ENCODE results near the gene MKLN1.

DNA sequence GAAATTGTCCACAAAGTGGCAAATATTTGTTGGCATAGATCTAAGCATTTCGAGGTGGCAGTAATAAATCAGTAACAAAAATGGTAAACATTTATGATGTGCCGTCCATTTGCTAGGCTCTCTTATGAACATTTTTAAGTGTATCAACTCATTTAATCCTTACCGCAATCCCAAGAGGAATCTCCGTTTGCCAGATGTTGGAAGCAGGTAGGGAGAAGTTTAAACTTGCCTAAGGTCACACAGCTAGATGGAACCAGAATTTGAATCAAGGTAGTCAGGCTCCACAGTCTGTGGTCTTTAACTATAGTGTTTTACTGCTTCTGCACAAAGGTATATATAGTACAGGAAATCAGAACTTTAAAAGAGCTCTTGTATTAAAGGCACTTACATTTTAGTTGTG is 2.6 kb downstream of the MKLN1 start:
- TF ChIP-seq, protein P1, sequence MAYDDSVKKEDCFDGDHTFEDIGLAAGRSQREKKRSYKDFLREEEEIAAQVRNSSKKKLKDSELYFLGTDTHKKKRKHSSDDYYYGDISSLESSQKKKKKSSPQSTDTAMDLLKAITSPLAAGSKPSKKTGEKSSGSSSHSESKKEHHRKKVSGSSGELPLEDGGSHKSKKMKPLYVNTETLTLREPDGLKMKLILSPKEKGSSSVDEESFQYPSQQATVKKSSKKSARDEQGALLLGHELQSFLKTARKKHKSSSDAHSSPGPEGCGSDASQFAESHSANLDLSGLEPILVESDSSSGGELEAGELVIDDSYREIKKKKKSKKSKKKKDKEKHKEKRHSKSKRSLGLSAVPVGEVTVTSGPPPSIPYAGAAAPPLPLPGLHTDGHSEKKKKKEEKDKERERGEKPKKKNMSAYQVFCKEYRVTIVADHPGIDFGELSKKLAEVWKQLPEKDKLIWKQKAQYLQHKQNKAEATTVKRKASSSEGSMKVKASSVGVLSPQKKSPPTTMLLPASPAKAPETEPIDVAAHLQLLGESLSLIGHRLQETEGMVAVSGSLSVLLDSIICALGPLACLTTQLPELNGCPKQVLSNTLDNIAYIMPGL (CRISPR knock-in tag; IDR thresholded peaks at IDR 0.05; ENCODE audit: borderline replicate concordance): no peak
- TF ChIP-seq ZC3H11A (IDR thresholded peaks at IDR 0.05) (no peak), EHMT2 (IDR thresholded peaks at IDR 0.05; ENCODE audit: low read depth) (no peak), CHD2 (IDR thresholded peaks at IDR 0.05; ENCODE audit: low read length, partially characterized antibody) (no peak), PHF8 (IDR thresholded peaks at IDR 0.05; ENCODE audit: borderline replicate concordance, low read depth) (no peak), CBX2 (IDR thresholded peaks at IDR 0.05; ENCODE audit: borderline replicate concordance, low read depth) (no peak), JUN (IDR thresholded peaks at IDR 0.05) (no peak), CEBPB (IDR thresholded peaks at IDR 0.05) (no peak), EP300 (IDR thresholded peaks at IDR 0.05) (no peak), BHLHE40 (IDR thresholded peaks at IDR 0.05; ENCODE audit: low read depth, low read length) (no peak), POLR2A (IDR thresholded peaks at IDR 0.05; ENCODE audit: low read length) (no peak)
- TF ChIP-seq, protein P2, sequence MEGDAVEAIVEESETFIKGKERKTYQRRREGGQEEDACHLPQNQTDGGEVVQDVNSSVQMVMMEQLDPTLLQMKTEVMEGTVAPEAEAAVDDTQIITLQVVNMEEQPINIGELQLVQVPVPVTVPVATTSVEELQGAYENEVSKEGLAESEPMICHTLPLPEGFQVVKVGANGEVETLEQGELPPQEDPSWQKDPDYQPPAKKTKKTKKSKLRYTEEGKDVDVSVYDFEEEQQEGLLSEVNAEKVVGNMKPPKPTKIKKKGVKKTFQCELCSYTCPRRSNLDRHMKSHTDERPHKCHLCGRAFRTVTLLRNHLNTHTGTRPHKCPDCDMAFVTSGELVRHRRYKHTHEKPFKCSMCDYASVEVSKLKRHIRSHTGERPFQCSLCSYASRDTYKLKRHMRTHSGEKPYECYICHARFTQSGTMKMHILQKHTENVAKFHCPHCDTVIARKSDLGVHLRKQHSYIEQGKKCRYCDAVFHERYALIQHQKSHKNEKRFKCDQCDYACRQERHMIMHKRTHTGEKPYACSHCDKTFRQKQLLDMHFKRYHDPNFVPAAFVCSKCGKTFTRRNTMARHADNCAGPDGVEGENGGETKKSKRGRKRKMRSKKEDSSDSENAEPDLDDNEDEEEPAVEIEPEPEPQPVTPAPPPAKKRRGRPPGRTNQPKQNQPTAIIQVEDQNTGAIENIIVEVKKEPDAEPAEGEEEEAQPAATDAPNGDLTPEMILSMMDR (IDR thresholded peaks at IDR 0.05): no peak
